HepG2 (cell line): ENCODE data around the gene GPR152. TPM values are rescaled to one million over a fixed set of nuclear protein-coding genes. Genes with fewer than 3 reads are reported as not detected.

Source experiments
- ATAC-seq: fragments of 200-7000 bp; cut with Tn5 transposase; 3 replicates; pipeline ENCODE4 v1.9.1; 2020; ENCODE audit warnings: mild to moderate bottlenecking, moderate library complexity
- BruUV-seq: library from RNA; stranded (reverse); fragments of 400-500 nt; replicated peaks from 2 replicates; lab custom pipeline; 2021; lab: Mats Ljungman, UMichigan
- CTCF ChIA-PET: fragments of 300-600 bp; formaldehyde crosslinking; extraction: SDS; loops from one replicate; lab custom pipeline; 2021; ENCODE audit warnings: low total read pairs, inconsistent platforms, low intra/inter-chr PET ratio; lab: Yijun Ruan, JAX
- POLR2A ChIA-PET: fragments of 350-600 bp; sonication (Branson Sonifier 250); formaldehyde crosslinking; loops from one replicate; lab custom pipeline; 2020; ENCODE audit warnings: antibody characterized with exemption, inconsistent platforms; lab: Yijun Ruan, JAX
- DNase-seq: peaks from one replicate; pipeline ENCODE4 v3.0.0-alpha.2; 2015; ENCODE audit warnings: low spot score
- FAIRE-seq: peaks from 3 replicates; lab custom pipeline; 2011; peaks lifted over from hg19 to GRCh38; lab: Jason Lieb, UNC
- H2AFZ ChIP-seq: one replicate; pipeline ENCODE4 v1.6.1; 2011; ENCODE audit warnings: low read length, inconsistent platforms
- H3K27ac ChIP-seq: fragments of 300-600 bp; 3 replicates; pipeline ENCODE4 v1.8.0; 2011; ENCODE audit warnings: mixed run types, mild to moderate bottlenecking, mixed read lengths, low read length, inconsistent platforms; ENCODE audit not compliant: insufficient read depth; ENCODE audit errors: extremely low read length
- H3K27me3 ChIP-seq, 2 experiments: fragments of 200-600 bp in 1 of 2; 2 replicates in 1 of 2; 3 replicates in 1 of 2; pipeline versions ENCODE4 v1.6.0 to v1.8.0; 2011; ENCODE audit warnings: low read length in 2 of 2, mild to moderate bottlenecking in 2 of 2, moderate library complexity in 2 of 2, inconsistent platforms in 1 of 2; ENCODE audit not compliant: insufficient read depth in 2 of 2, control insufficient read depth in 1 of 2
- H3K36me3 ChIP-seq, 2 experiments: fragments of 200-600 bp in 1 of 2; replicated peaks in 1 of 2; 2 replicates in 1 of 2; 3 replicates in 1 of 2; pipeline versions ENCODE4 v1.5.1 to v1.8.0; 2011; ENCODE audit warnings: low read length in 2 of 2, inconsistent platforms in 1 of 2; ENCODE audit not compliant: insufficient read depth in 2 of 2, control insufficient read depth in 1 of 2
- H3K4me1 ChIP-seq: 2 replicates; pipeline ENCODE4 v1.5.1; 2012; ENCODE audit warnings: low read length, inconsistent platforms; ENCODE audit not compliant: insufficient read depth
- H3K4me2 ChIP-seq: 2 replicates; pipeline ENCODE4 v1.6.0; 2011; ENCODE audit warnings: low read depth, low read length, inconsistent platforms
- H3K4me3 ChIP-seq, 3 experiments: fragments of 200-600 bp in 1 of 3; sonication (generic), shearing (Covaris generic) in 1 of 3; replicated peaks in 1 of 3; 2 replicates each; pipeline ENCODE4 v1.5.1; 2011 to 2016; ENCODE audit warnings: low read length in 3 of 3, inconsistent platforms in 2 of 3, low read depth in 2 of 3, mild to moderate bottlenecking in 2 of 3, control low read depth in 1 of 3, mixed read lengths in 1 of 3; ENCODE audit not compliant: insufficient read depth in 1 of 3
- H3K79me2 ChIP-seq: one replicate; pipeline ENCODE4 v1.6.1; 2011; ENCODE audit warnings: low read length, inconsistent platforms; ENCODE audit not compliant: insufficient read depth
- H3K9ac ChIP-seq: 2 replicates; pipeline ENCODE4 v1.6.0; 2011; ENCODE audit warnings: mild to moderate bottlenecking, low read depth, low read length, inconsistent platforms; ENCODE audit not compliant: insufficient read depth
- H3K9me3 ChIP-seq: 2 replicates; pipeline ENCODE4 v1.5.1; 2012; ENCODE audit warnings: mild to moderate bottlenecking, low read length
- H4K20me1 ChIP-seq: 2 replicates; pipeline ENCODE4 v1.6.0; 2011; ENCODE audit warnings: inconsistent platforms, mild to moderate bottlenecking, low read length, moderate library complexity; ENCODE audit not compliant: insufficient read depth
- HIC2 ChIP-seq: sonication (generic); formaldehyde crosslinking; IDR thresholded peaks from 2 replicates; pipeline ENCODE4 v1.9.0; 2022; ENCODE audit warnings: low read depth, missing genetic modification reagents
- MTA1 ChIP-seq: sonication (generic); formaldehyde crosslinking; IDR thresholded peaks from 2 replicates; pipeline ENCODE4 v1.4.0; 2020; ENCODE audit warnings: missing genetic modification reagents, mild to moderate bottlenecking, borderline replicate concordance
- MTA3 ChIP-seq: sonication (generic); formaldehyde crosslinking; IDR thresholded peaks from 2 replicates; pipeline ENCODE4 v1.4.0; 2020; ENCODE audit warnings: missing genetic modification reagents
- ZNF687 ChIP-seq: sonication (generic); formaldehyde crosslinking; IDR thresholded peaks from 2 replicates; pipeline ENCODE4 v1.5.1; 2020; ENCODE audit warnings: mild to moderate bottlenecking, missing genetic modification reagents, moderate library complexity
- WGBS: methylation state at CpG from one replicate; pipeline ENCODE4 v1.1.6; 2017; ENCODE audit warnings: low lambda C conversion rate; 5-methylcytosine and 5-hydroxymethylcytosine counted together
- in situ Hi-C: cut with HindIII; loops from 2 replicates; pipeline ENCODE4 v1.10.0; 2017; ENCODE audit warnings: low pct_unique_long_range_greater_than_20kb; ENCODE audit not compliant: extremely low pct_ligation_motif_present
- intact Hi-C: fragments of 100-400 bp; cut with micrococcal nuclease; formaldehyde crosslinking; loops from one replicate; pipeline ENCODE4 v1.10.0; 2022; ENCODE audit not compliant: unreplicated experiment
- polyA plus RNA-seq, 8 experiments: library from polyadenylated mRNA; depleted of rRNA in 3 of 8; stranded (reverse) in 7 of 8; unstranded in 1 of 8; fragments of >200 nt; fragmentation: Illumina TruSeq in 4 of 8; extraction: Trizol in 4 of 8; gene quantifications; 2 replicates each; pipeline versions ENCODE4 v1.2.1 to v1.2.3, GENCODE V29; 2011 to 2016; ENCODE audit warnings: low read depth in 4 of 8, missing spikeins in 1 of 8, mixed read lengths in 1 of 8; ENCODE audit not compliant: insufficient read depth in 1 of 8
- total RNA-seq, 5 experiments: library from RNA; depleted of rRNA; stranded (reverse); fragments of >200 nt; fragmentation: Illumina TruSeq; extraction: Trizol; gene quantifications; 2 replicates each; pipeline ENCODE4 v1.2.3, GENCODE V29; 2016; ENCODE audit warnings: low read depth in 1 of 5

GPR152 gene
- total and polyA plus RNA-seq, 2 of the 13 experiments (the other 11 are each of a cell fraction or from before 2014, with no cell fraction given): not detected

- BruUV-seq: no TSS peak
- no peak for FAIRE-seq
- no peak overlapping the region for H2AFZ ChIP-seq
- no peaks in the 10 kb centered on the region for H3K9me3 ChIP-seq
- in situ Hi-C loops (no loop called here), intact Hi-C loops (no loop called here)
- H3K27ac ChIP-seq: no peak overlapping the region
- no peak overlapping the region for H3K4me2 ChIP-seq
- no peak overlapping the region for H3K9ac ChIP-seq
- H3K79me2 ChIP-seq: peaks cover 8% of the 10 kb centered on the region
- no peak for TF ChIP-seq MTA3 (CRISPR knock-in tag)
- TF ChIP-seq MTA1 (CRISPR knock-in tag): no peak
- peak; percentile 86 for TF ChIP-seq HIC2
- TF ChIP-seq ZNF687 (CRISPR knock-in tag): peak; percentile 29; the same call in 1 of the 2 replicates
- TF ChIP-seq, all 625 proteins: peak for 2
- Histone ChIP-seq H3K4me1 (peaks cover 54% of the 10 kb centered on the region), H3K27me3 (peaks cover 1 to 9% of the 10 kb centered on the region in 2 experiments; a peak in 2 of 5 replicates), H3K4me3 (no peak overlapping the region), H3K36me3 (no peaks in the 10 kb centered on the region), H4K20me1 (no peaks in the 10 kb centered on the region)
- ATAC-seq (no peak), DNase-seq (no peak)
- 59% methylated on average over 10 of the region's 34 CpGs for WGBS
- ChIA-PET POLR2A (interaction anchor here (0.6 to 7.4 kb wide), 6 partner anchors 20 to 50 kb away, joined by 3 to 78 read pairs (median 4); partner anchors contain the start of genes CLCF1, CORO1B, PPP1CA and TBC1D10C), CTCF (no interaction called here)
Measured at GRCh38 chr11:67423891-67424613, 28.5 kb downstream of the GPR152 start.
